Cardiac fibroblast (primary cell): ENCODE measurements around the gene IFIT3.

Experiments
- DNase-seq, 2 donors: peaks; one replicate each; pipeline versions ENCODE4 v3.0.0 to v3.0.0-alpha.2; 2010; ENCODE audit warnings: low read depth in 2 of 2
- H3K4me3 ChIP-seq, 2 donors: replicated peaks in 1 of 2; 1 replicate in 1 of 2; 2 replicates in 1 of 2; pipeline ENCODE4 v1.5.1; 2011; ENCODE audit warnings: low read depth in 2 of 2, low read length in 2 of 2, mild to moderate bottlenecking in 2 of 2, moderate library complexity in 1 of 2
- TF ChIP-seq, protein P1 (sequence below): IDR thresholded peaks from one replicate; pipeline ENCODE4 v1.5.1; 2011; ENCODE audit warnings: low read depth, mild to moderate bottlenecking, low read length, inconsistent platforms

The IFIT3 gene

DNA sequence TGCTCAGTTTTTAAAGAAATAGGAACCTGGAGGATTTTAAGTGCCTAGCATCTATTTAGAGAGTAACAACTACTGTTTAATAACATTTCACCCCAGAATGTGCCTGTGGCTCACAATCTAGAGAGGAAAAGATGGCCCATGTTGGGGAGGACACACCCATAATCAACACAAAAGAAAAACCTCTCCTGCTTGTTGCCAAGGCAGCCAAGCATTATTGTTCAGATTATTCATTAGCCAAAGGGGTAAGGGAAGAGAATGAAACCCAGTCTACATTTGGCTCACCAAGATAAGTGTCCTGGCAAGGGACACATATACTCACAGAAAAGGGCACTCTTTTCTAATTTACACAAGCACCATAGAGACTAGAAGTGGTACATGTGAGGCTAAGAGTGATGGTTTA is 32.4 kb downstream of the IFIT3 start:
- DNase-seq: no peak
- TF ChIP-seq, protein P1, sequence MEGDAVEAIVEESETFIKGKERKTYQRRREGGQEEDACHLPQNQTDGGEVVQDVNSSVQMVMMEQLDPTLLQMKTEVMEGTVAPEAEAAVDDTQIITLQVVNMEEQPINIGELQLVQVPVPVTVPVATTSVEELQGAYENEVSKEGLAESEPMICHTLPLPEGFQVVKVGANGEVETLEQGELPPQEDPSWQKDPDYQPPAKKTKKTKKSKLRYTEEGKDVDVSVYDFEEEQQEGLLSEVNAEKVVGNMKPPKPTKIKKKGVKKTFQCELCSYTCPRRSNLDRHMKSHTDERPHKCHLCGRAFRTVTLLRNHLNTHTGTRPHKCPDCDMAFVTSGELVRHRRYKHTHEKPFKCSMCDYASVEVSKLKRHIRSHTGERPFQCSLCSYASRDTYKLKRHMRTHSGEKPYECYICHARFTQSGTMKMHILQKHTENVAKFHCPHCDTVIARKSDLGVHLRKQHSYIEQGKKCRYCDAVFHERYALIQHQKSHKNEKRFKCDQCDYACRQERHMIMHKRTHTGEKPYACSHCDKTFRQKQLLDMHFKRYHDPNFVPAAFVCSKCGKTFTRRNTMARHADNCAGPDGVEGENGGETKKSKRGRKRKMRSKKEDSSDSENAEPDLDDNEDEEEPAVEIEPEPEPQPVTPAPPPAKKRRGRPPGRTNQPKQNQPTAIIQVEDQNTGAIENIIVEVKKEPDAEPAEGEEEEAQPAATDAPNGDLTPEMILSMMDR: no peak
- H3K4me3 ChIP-seq: no peak overlapping the region

DNA sequence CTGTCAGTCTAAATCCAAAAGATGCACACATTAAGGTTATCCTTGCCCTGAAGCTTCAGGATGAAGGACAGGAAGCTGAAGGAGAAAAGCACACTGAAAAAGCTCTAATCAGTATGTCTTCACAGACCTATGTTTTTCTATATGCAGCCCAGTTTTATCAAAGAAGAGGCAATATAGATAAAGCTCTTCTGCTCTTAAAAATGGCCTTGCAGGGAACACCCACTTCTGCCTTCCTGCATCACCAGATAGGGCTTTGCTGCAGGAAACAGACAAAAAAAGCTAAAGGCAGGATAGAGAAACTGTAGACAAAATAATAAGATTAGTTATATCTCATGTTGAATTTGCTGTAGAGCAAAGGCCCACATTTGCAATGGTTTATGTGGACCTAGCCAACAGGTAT is 35.1 kb downstream of the IFIT3 start:
- no peak for DNase-seq
- no peak overlapping the region for H3K4me3 ChIP-seq
- TF ChIP-seq, protein P1: no peak

- no peak overlapping the region for H3K4me3 ChIP-seq
- TF ChIP-seq, protein P1: no peak
- DNase-seq: no peak
These were observed 36.1 kb downstream of the IFIT3 start for GRCh38 chr10:89363729-89364442.

- H3K4me3 ChIP-seq: no peak overlapping the region
- TF ChIP-seq, protein P1: no peak
- no peak for DNase-seq
These were observed 36.7 kb downstream of the IFIT3 start for GRCh38 chr10:89364531-89364930.

- no peak for DNase-seq
- H3K4me3 ChIP-seq: no peak overlapping the region
- TF ChIP-seq, protein P1: no peak
These were observed 39.7 kb downstream of the IFIT3 start for GRCh38 chr10:89367529-89367928.

GRCh38 chr10:89368129-89368528 is 40.3 kb downstream of the IFIT3 start:
- H3K4me3 ChIP-seq: no peak overlapping the region
- TF ChIP-seq, protein P1: no peak
- DNase-seq: no peak
